Breast epithelium (tissue), 3 donors: ENCODE measurements around the gene PTGES.

ENCODE experiments used
- POLR2A ChIP-seq: fragments of 450-650 bp; IDR thresholded peaks from one replicate; pipeline ENCODE4 v1.6.1; 2016; ENCODE audit warnings: antibody characterized with exemption, mild to moderate bottlenecking, moderate library complexity
- POLR2AphosphoS5 ChIP-seq, 3 donors: sonication (generic); formaldehyde crosslinking; IDR thresholded peaks; one replicate each; pipeline ENCODE4 v1.6.1; 2017; ENCODE audit warnings: antibody characterized with exemption in 3 of 3
- TF ChIP-seq, protein P1 (sequence below), 3 donors: fragments of 450-650 bp; IDR thresholded peaks; one replicate each; pipeline ENCODE4 v1.5.1; 2016 to 2017; ENCODE audit warnings: antibody characterized with exemption in 3 of 3, mild to moderate bottlenecking in 3 of 3, moderate library complexity in 3 of 3

DNA sequence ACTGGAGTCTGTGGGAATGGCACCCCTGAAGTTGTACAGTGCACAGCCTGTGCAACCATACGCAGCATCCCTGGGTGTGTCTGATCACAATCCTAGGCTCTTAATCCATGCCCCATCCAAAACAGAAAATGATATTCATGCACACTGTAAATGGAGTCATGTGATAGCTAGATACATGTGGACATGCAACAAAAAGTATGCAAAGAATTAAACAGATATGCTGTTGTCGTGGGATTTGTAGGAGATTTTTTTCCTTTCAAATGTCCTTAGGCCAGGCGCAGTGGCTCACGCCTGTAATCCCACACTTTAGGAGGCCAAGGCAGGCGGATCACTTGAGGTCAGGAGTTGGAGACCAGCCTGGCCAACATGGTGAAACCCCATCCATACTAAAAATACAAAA lies 51.3 kb downstream of the PTGES start:
- TF ChIP-seq, protein P1, sequence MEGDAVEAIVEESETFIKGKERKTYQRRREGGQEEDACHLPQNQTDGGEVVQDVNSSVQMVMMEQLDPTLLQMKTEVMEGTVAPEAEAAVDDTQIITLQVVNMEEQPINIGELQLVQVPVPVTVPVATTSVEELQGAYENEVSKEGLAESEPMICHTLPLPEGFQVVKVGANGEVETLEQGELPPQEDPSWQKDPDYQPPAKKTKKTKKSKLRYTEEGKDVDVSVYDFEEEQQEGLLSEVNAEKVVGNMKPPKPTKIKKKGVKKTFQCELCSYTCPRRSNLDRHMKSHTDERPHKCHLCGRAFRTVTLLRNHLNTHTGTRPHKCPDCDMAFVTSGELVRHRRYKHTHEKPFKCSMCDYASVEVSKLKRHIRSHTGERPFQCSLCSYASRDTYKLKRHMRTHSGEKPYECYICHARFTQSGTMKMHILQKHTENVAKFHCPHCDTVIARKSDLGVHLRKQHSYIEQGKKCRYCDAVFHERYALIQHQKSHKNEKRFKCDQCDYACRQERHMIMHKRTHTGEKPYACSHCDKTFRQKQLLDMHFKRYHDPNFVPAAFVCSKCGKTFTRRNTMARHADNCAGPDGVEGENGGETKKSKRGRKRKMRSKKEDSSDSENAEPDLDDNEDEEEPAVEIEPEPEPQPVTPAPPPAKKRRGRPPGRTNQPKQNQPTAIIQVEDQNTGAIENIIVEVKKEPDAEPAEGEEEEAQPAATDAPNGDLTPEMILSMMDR (IDR thresholded peaks at IDR 0.05) = no peak
- TF ChIP-seq POLR2A (no peak), POLR2AphosphoS5 (IDR thresholded peaks at IDR 0.05) (no peak)
